HG03066 (cell line): ENCODE measurements around the gene IL1RAPL1.

Experiments
- ATAC-seq: cut with Tn5 transposase; IDR thresholded peaks from one replicate; pipeline ENCODE4 v1.9.1; 2021; ENCODE audit warnings: low read depth; ENCODE audit not compliant: unreplicated experiment

The IL1RAPL1 gene

DNA sequence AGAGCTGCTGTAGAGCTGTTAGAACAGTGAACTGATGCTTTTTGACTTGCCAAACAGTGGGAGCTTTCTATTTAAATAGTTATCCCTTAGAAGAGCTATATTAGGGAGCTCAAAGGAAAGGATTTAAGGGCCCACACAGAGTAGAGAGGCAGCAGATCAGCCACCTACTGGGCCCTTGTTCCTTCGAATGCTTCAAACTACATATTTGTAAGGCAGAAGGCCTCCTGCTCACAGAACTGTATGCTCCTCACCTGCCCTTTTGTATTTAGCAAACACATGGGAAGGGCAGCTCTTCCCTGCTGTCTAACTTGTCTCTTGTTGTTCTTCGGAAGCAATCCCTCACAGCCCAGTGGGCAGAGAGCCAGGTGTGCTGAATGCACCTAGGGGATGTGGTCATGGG, 38.0 kb downstream of the IL1RAPL1 start:
- ATAC-seq: no peak

DNA sequence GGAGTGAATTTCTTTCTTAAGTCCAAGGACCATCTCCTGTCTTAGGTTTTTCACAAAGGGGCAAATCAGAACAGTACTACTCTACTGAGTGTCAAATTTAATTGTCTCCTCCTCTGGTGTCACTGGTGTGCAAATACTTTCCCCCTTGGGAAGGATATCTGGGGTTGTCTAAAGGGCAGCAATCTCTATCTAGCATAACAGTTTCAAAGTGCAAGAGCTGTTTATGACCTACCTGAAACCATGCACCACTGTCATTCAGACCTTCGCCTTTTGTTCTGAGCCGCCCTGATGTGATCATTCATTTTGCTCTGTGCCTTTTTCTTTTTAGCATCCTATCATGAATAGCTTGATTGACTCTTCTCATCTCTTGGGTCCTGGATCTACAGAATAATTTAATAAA, 39.3 kb downstream of the IL1RAPL1 start:
- no peak for ATAC-seq

- ATAC-seq: no peak
Observed at GRCh38 chrX:28628120-28628519, 40.9 kb downstream of the IL1RAPL1 start.

GRCh38 chrX:28638775-28639174, 51.5 kb downstream of the IL1RAPL1 start:
- no peak for ATAC-seq

DNA sequence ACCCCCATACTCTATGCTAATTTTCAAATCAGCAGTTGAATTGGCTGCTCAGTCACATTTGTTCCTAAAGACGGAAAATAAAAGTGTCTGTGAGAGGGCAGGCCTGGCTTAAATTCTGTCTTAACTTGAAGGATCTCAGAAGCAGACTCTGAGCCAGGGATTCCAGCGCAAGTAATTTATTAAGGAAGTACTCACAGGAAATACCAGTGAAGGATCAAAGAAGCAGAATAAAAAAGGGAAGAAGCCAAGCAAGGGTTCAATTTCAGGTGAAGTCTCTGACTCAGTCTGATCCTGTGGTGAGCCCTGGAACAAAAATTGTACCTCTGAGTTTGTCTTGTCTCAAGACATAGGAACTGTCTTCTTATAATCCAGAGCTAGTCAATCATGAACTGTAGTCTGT, 52.2 kb downstream of the IL1RAPL1 start:
- no peak for ATAC-seq

DNA sequence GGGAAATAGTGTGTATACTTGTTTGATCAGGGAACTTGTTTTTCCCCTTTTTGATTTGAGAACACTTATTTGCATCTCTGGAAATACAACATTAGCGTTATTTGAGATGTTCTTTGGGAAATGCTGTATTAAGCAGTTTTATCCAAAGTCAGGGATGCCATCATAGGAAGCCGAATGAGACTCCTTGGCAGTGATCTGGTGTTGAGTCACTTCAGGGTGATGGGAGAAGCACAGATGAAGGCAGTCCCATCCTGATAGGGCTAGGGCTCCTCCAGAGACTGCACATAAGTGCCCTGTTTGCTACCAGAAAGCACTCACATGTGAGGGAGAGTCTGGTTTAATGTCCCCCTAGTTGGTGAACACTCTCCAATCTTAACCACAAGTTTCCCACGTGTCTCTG, 62.3 kb downstream of the IL1RAPL1 start:
- ATAC-seq: no peak

DNA sequence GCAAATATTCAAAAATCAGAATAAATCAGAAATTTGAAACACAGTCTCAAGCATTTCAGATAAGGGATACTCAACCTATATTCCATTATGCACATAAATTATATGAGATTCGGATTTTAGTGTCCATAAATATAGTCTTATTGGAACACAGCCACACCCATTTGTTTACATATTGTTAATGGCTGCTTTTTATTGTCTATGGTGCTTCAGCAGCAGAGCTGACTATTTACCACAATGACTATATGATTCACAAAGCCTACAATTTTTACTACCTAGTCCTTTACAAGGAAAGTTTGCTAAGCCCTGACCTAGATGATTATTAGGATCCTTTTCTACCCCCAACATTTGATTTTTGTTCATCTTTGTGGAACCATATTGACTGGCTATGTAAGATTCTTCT, 63.9 kb downstream of the IL1RAPL1 start:
- no peak for ATAC-seq

DNA sequence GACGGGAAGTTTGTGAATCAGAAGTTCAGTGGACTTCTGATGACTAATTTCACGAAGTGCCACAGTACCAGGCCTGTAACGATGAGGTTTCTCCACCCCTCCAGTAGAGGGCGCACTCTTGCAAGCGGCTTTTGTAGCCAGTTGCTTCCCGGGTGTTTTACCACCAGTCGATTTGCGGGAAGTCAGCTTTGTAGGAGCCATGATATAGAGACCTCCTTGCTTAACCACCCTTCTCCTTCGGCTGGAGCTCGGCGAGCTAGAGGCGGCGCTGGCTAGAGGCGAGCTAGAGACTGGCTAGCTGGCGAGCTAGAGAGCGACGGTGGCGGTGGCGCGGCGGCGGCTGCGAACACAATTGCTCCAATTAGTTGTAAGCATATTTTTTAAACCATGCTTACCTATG, 72.0 kb downstream of the IL1RAPL1 start:
- no peak for ATAC-seq

- ATAC-seq: no peak
Observed at GRCh38 chrX:28665778-28666177, 78.5 kb downstream of the IL1RAPL1 start.

DNA sequence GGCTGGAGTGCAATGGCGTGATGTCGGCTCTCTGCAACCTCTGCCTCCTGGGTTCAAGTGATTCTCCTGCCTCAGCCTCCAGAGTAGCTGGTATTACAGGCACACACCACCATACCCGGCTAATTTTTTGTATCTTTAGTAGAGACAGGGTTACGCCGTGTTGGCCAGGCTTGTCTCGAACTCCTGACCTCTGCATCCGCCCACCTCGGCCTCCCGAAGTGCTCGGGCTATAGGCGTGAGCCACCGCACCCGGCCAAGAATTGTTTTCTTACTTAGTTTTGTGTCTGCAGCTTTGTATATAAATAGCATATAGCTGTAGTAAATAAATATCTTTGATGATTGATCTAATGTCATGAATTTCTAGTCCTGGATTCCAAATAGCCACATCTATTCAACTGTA, 81.1 kb downstream of the IL1RAPL1 start:
- no peak for ATAC-seq

DNA sequence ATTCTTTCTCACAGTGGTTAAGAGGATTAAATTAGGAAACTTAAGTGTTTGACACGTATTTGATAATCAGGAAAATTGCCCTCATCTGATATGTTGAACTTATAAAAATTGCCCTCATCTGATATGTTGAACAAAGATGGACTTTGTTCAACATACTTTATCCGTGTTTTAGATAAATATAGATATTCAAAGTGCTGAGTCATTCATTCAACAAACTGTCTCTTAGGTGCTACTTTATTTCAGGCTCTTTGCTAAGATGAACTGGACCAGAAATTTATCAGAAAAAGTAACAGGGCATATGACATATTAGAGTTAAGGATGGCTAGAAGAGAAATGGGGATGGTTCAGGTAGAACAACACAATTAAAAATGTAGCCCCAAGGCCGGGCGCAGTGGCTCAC, 81.7 kb downstream of the IL1RAPL1 start:
- no peak for ATAC-seq

DNA sequence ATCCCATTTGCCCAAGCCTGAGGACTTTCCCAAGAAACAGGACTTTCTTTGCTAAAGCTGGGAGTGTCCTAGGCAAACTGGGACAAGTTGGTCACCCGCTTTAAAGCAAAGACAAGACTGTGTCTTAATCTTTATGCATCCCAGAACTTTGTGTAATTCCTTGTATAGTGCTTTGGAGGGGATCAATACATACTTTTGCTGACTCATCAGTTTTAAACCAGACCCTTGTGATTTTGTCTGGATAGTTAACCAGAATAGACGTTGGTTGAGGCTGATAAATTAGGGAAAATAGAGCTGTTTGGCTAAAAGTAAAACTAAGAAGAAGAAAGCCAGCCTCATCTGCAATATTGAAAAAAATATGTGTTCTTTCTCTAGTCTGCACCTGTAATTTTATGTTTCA, 82.8 kb downstream of the IL1RAPL1 start:
- no peak for ATAC-seq

GRCh38 chrX:28675173-28675572, 87.9 kb downstream of the IL1RAPL1 start:
- ATAC-seq: no peak

DNA sequence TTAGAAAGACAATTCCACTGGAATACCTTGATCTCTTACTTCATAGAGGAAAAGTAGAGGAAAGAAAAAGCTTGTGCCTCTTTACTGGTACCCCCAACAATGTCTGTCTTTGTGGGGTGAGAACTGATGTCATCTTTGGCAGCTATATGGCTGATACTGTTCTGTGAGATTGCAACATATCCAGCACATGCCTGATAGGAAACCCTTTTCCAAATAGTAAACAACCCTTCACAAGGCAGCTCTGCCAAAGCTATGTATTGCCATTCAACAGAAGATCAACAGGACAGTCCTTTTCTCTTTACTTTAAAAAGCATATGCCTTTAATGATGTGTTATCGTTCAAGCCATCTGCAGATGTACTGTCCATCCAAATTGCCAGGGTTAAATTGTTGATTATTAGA, 105.9 kb downstream of the IL1RAPL1 start:
- ATAC-seq: no peak

DNA sequence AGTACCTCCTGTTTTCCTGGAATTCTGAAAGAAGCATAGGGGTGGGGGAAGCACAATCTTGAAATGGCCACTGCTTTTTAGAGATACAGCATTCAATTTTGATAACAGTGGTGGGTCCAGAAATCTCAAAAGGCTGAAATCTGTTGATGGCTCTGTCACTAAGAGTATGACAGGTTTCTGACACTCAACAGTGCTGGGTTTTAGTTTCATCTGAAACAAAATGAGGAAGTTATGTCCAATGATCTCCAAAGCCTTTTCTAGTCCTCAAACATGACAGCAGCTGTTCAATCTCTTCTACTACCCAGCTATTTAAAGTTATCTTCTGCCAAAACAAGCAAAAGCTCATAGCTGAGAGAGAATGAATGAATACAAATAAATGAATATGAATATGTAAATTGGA, 110.5 kb downstream of the IL1RAPL1 start:
- ATAC-seq: no peak

DNA sequence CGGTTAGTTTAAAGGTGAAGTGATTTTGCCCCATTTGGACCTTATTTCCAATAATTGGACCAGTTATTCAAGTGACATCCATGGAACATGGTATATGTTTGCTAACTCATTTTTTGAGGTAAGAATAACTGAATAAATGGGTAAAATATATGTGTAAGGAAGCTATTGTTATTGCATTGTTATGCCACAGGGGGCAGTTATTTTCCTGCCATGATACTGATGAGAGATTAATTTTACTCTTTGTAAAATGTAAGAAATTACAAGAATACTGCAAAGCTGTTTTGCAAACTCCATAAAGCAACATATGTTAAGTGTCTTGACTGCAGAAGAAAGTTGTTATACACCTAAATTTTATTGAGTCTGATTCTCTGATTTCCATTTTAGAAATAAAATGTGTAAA, 114.0 kb downstream of the IL1RAPL1 start:
- no peak for ATAC-seq

- ATAC-seq: no peak
Observed at GRCh38 chrX:28706964-28707363, 119.7 kb downstream of the IL1RAPL1 start.

GRCh38 chrX:28709421-28709820, 122.2 kb downstream of the IL1RAPL1 start:
- ATAC-seq: no peak

- ATAC-seq: no peak
Observed at GRCh38 chrX:28717864-28718263, 130.6 kb downstream of the IL1RAPL1 start.

DNA sequence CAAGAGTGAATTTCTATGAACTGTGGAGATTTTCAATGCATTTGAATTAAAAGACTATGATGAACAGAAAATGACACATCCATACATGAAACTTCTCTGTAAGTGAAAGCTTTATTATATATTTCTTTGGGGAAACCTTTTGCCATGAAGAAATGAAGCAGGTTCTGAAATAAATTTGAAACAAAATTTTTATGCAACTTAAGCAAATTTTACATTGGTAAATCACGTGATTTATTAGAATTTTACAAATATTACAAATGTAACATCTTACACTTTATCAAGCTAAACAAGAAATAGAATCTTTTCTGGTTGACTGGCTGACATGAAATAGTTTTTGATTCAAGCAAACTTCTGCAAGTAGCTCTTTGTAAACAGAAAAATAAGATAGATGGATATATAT, 131.2 kb downstream of the IL1RAPL1 start:
- ATAC-seq: no peak

DNA sequence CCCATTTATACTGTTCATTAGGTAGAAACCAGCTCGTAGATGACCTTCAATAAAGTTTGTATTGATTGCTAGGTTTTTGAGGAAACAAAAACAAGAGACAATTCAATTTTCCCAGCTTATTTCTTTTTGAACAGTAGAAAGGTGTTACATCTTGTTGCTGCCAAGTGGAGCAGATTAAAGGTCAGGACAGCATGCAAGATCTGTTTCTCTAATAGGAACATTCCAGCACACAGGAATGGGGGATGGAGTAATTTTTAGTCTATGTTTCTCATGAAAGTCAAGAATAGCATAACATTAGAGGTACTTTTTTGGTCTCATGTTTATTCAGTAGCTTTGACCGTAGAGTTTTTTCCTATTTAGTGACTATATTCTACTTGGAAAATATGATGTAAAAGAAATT, 132.4 kb downstream of the IL1RAPL1 start:
- ATAC-seq: no peak

GRCh38 chrX:28752330-28752729, 165.1 kb downstream of the IL1RAPL1 start:
- no peak for ATAC-seq

DNA sequence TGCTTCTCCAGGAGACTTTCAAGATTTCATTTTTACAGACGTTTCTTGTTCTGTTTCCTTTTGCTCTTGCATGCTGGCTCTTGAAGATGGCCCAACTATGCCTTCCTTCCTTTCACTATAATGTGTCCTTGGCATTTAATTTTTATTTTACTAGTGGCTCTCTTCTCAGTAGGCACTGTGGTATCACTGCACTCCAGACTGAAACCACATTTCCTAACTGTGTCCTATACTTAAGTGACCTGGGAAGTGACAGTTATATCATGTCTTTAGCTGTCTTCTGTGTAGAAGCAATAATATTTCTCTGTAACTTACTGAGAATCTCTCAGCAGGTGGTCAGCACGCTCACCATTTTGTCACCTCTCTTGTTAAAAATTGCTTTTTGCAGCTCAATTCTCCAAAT, 168.9 kb downstream of the IL1RAPL1 start:
- ATAC-seq: no peak

- no peak for ATAC-seq
Observed at GRCh38 chrX:28756647-28757046, 169.4 kb downstream of the IL1RAPL1 start.
